Renal cortex interstitium (tissue), 11 donors: Measurements from ENCODE around the gene RBL2. TPM values are rescaled to one million over a fixed set of nuclear protein-coding genes. Genes with fewer than 3 reads are reported as not detected.
A peak's percentile ranks its signal among the peaks of the same experiment; 100 is the strongest.
"Not testable (repeated sequence)": the region's sequence is repeated elsewhere in the genome, so short reads cannot be mapped to it uniquely, and the experiment has no call there.

Experiments
- DNase-seq, 11 donors: peaks; one replicate each; pipeline ENCODE4 v3.0.0-alpha.2; 2013; ENCODE audit warnings: low read depth in 9 of 11, low spot score in 4 of 11; ENCODE audit errors: extremely low read depth in 1 of 11
- polyA plus RNA-seq, 3 donors: library from polyadenylated mRNA; unstranded; fragments of 120-200 nt; gene quantifications; one replicate each; pipeline ENCODE4 v1.2.1, GENCODE V29; 2013; ENCODE audit not compliant: insufficient read length in 3 of 3

Gene RBL2
- polyA plus RNA-seq, 3 donors = 70.5 to 100 (median 97.4) TPM

DNA sequence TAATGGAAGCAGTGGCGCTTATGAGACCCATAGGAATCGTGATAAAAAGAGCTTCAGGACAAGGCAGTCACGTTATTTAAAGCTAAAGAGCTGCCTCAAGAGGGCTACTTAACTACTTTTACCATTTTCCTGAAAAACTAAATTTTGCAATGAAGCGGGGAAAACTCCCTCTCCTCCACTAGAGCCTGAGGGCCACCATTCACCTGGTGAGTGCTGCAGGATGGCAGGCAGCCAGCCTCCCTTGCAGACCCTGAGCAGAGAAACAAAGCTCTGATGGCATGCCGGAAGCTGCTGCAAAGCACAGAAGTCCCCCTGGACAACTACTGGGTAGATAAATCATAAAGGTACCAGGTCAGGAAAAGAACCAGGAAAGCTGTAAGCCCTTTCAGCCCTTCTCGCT is 60.4 kb downstream of the RBL2 start:
- DNase-seq = no peak

DNA sequence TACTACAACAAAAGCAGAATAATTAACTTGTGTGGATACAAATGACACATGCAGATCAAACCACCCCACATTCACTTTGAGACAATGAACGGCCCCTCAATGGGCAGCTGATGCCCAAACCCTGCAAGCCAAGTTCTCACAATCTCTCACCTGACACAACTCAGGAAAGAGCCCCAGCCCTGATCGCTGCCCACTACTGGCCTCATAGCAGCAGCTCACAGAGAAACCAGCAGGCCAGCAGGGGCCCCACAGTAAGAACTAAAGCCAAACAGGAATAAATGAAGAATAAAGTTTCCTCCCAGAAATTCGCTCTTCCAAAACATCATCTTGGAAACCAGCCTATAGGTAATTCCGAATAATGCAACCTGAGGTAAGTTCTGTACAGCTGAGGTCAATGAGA is 61.1 kb downstream of the RBL2 start:
- no peak for DNase-seq

DNA sequence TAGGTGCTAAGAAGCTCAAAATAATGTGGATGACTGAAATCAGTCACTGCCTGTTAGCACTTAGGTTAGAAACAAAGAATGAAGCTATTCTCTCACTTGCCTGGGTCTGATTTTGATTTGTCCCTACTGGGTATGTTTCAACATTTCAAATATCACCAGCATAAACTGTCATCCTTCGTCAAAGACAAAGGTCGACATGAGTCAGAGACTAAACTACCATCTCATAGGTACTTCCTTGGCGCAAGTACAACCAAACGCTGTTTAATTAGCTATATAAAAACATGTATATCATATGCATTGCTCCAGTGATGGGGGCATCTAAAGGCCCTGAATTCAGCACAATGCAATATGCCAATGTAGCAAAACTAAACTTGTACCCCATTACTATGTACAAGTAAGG is 64.7 kb downstream of the RBL2 start:
- DNase-seq = no peak

DNA sequence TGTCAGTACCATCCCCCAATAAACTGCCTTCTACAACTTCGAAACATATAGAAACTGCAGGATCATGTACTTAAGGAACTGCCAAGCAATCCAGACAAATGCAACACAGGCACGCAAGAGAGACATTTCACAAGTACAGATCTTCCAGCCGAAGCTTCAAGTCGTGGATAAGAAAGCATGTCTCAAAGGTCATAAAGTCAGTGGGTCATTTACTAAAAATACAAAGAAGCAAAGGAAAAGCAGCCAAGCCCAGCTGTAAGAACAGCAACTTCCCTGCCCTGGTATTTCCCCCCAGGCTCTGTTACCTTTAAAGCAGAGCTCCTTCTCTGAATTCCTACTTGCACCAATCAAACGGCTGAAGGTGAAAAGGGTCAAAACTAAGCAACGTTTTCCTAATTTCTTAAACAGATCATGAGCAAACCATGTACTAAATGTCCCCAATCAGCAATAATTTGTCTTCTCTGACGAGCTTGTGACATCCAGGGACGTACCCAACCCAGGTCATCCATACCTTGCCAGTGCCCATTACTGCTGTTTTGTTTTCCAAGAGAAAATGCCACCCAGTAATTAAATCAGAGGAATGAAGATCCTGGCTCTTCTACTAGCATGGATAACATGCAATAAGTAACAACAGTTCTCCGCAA is 67.1 kb downstream of the RBL2 start:
- no peak for DNase-seq

DNA sequence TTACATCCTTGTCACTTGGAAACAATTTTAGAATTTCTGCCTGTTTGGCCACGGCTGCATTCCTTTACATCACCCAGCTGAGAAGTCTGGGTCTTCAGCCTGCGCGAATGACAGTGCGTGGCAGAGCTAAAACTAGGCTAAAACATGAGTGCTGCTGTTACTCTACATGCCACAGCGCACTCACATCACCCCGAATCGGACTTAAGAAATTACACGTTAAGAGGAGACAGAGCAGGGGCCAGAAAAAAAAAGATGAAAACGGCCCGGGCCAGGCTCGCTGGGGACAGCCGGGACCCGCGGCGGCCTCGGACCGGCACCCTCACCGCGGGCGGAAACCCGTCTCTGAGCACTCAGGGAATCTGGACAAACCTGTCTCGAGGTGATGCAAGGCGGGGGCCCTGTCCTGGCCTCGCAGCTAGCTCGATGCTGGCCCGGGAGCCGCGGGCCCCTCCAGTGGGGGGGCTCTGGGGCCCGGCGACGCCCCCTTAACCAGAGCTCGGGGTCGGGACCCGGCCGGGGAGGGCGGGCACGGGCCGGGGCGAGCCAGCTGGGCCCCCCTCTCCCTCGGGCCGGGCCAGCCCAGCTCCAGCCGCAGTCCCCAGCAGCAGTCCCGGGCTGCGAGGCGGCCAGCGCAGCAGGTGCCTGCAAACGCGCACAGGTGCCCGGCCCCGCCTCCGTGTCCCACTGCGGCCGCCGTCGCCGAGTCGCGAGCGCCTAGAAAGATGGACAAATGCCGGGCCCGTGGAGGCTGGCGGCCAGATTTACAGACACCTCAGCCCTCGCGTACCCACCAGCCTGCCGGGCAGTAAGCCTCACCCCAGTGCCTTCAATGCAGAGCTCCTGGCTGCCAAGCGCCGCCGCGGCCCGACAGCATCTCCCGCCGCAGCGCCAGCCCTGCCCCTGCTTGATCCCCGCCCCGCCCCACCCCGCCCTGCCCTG is 68.3 kb downstream of the RBL2 start, which contains the start of gene AKTIP:
Gene AKTIP, minus strand, starts transcription at position 879 of the 939 bp plus-strand sequence. CDS start 2,950 bp downstream, outside the sequence.
- peak in 7 of 11 donors; percentile 20 to 63 (median 45) for DNase-seq

DNA sequence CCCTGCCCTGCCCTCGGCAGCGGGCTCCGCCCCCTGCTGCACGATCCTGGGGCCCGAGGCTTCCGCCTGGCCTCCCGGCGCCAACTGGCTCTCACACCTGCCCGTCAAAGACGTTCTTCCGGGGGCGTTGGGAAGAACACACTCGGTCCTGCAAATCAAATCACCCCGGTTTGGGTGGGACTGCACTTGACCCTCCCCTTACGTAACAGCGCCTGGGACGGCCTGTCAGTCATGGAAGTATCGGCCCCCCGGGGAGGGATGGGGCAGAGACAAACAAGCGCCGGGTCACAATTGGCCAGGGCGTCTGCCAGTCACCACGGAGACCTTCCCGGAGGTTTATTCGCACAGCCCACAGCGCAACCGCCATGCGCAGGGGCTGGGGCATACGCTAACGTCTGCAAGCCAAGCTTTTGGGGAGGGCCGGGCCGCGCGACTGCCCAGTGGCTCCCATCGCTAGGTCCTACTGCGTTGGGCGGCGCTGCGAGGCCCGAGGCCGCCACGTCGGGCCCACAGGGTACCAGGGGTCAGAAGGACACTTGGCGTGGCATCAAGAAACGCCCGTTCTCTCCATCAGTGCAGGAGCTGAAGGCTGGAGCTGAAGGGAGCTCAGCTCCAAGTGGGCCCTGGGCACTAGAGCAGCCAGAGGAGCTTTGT is 69.1 kb downstream of the RBL2 start:
- DNase-seq = peak; percentile 99 to 100 (median 100)

DNA sequence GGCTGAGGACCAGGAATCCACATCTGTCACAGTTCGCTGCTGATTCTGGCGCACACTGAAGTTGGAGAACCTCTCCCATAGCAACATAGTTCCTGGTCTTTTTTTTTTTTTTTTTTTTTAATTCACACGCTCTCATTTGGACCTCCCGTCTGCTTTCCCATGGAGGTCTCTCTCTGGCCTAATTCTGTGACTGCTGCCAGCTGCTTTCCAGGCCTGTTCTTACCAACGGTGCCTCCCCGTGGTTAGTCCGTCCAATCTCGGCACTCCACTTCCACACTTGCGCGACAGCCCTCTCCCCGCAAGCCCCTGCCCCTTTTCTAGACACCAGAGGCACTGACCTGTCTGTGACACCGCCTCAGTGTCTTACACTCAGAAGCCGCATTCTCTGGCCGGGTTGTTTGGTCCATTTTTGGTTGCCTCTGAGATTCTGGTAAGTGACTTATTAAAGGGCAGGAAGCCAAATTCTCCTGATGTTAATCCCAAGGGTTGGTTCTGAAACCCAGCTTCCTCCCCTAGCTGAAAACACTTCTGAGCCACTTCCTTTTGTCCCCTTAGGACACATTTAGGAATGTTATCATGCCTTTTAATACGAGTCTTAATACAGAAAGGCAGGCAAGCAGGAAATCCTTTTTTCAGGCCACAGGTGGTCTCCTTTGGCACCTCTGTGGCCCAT is 69.9 kb downstream of the RBL2 start:
- peak in 9 of 11 donors; percentile 26 to 57 (median 48) for DNase-seq

DNA sequence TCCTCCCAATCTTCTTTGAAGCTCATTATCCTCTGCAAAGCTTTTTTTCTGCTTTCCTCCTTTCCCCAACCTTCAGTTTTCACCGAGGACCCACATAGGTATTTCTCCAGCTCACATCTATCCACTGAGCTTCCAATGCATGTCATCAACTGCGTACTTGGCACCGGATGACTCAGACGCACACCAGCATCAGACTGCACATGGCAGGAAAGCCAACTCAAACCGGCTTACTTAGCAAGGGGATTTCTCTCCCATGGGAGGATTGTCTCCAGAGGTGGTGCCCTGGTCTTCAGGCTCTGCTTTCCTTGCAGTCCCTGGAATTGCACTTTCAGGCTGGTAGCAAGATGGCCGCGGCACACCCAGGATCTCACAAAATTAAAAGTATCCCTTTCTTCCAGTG is 70.4 kb downstream of the RBL2 start:
- no peak for DNase-seq

DNA sequence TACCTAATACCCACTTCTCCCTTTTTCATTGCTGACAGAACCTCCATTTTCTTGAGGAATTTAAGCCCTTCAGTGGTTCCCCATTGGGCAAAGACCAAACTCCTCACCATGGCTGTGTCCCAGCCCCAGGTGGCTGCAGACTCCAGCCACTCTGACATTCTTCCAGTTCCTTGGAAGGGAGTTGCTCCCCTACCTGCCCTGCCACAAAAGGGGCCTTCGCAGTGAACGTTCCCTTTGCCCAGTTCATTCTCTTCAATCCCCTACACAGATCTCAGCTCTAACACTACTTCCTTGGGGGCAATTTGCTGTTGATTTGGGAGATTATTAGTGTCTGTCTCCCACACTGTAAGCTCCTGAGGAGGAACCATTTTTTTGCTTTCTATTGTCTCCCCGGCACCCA is 72.0 kb downstream of the RBL2 start:
- DNase-seq = no peak

DNA sequence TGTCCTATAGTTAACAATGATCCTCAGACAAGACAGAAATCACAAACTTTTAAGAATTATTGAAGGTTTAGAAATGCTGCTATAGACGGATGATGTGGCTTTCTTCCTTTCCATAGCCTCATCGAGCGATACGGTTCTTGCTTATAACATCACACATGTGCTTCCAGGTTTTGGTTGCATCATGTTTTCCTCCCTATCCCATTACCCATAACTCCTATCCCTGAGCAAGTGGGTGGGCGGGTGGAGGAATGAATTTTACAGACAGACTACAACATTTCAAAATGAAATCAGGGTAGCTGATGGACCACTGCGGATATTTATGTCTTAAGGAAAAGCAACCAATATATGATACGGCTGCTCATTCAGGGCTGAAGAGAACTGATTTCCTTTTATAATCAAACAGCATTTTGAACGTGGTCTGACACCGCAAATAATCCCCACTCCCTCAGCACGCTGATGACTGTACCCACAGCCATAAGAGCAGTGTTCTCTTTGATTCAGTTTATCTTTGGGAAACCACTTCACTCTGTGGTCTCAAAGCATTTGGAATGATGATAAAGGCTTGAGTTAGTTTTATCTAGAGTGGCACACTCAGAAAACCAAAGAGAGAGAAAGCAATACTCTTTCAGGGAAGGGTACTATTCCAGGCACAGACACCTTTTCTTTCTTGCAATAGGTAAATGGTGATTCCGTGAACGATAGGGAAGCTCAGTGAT is 73.4 kb downstream of the RBL2 start:
- DNase-seq = no peak

DNA sequence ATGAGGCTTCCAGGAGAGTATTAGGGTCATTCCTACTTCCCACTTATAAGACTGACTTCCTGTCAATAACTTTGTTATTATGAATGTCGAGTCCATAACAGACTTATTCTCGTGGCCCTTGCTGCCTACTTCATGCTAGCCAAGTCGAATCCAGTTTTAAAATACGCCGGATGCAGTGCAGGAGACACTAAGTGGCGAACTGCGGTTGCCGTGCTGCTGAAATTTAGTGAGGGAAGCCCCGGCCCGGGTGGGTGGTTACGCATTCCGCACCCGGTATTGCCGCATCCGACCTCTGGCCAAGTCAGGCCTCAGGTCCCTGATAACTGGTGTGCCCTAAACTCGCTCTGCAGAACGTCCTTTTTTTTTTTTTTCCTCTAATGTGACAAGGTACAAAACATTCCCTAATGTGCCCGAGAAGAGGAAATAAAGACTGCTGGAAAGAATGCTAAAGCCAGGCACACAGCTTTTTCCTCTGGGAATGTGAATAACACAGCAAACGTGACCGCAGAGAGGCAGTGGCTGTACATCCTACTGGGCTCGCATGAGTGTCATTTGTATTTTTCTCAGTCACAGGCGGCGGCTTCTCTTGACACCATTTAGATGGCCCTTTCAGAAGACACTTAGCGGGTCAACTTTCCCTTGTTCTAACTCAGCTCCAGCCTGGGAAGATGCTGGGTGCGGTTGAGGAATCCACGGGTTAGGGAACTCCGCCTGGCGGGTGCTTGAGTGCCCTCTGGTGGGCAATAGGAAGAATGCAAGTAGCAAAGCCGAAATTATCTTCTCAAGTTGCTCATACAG is 75.8 kb downstream of the RBL2 start:
- DNase-seq = peak in 8 of 11 donors; percentile 41 to 75 (median 56)

DNA sequence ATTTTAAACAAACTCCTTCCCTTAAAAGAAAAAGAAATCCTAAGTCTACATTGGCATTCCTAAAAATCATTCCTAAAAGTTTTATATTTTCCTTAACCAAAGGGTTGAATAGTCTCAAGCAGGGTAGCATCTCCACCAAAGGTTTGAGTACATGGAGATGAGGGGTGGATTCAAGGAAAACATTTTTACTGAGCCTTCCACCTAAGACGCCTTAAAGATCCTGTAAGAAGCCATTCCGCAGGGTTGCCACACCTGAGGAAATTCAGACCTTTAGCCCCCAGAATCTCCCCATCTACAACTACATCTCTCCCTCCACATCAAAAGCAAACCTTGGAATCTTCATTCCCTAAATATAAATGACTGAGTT is 76.4 kb downstream of the RBL2 start:
- no peak for DNase-seq

DNA sequence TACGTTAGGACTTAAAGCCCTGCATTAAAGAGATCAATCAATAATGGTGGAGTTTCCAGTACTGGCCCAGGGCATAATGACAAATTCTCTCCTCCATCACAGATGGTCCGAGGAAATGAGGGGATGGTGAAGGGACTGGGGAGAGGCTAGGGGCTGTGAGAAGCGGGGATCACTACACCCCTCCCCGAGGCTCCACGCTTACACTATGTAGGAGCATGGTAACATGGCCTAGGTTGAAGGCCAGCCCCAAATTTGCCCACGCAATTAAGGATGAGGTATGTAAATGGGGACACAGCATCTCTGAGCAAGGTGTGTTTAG is 76.8 kb downstream of the RBL2 start:
- no peak for DNase-seq

DNA sequence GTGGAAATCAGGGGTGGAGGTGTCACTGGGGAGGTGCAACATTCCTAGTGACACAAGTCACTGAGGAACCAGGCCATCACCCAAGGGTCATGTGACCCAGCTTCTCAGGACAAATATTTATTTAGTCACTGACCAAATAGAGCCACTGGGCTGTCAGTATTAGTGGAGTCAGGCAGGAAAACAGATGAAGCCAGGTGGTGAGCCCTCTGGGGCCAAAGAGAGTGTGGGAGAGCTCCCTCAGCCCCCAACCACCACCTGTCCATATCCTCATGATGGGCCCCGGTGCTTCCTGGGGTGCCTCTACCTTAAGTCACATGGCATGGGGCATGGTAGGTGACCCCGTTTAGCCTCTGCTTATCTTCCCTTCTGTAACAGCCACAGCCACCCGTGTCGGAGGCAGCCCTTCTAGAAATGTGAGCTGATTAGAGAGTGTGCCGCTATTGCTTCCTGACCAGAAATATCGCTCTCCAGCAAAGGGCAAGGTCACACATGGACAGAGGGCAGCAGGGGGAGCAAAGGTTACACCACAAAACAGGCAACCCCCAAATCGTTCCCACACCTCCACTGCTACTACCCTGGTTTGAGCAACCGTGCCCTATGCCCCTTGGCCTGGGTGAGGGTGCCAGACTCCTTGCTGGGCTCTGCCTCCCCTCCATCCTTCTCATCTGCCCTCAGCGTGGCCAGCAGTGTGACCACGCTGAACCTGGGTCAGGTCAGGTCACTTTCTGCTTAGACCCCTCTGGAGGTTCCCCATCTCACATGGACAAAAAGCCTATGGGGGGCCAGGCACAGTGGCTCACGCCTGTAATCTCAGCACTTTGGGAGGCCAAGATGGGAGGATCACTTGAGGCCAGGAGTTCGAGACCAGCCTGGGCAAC is 77.4 kb downstream of the RBL2 start:
- DNase-seq = no peak

DNA sequence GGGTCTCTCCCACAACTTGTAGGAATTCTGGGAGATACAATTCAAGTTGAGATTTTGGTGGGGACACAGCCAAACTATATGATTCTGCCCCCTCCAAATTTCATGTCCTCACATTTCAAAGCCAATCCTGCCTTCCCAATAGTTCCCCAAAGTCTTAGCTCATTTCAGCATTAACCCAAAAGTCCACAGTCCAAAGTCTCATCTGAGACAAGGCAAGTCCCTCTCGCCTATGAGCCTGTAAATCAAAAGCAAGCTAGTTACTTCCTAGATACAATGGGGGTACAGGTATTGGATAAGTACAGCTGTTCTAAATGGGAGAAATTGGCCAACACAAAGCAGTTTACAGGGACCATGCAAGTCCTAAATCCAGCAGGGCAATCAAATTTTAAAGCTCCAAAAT is 78.5 kb downstream of the RBL2 start:
- not testable (repeated sequence) for DNase-seq

DNA sequence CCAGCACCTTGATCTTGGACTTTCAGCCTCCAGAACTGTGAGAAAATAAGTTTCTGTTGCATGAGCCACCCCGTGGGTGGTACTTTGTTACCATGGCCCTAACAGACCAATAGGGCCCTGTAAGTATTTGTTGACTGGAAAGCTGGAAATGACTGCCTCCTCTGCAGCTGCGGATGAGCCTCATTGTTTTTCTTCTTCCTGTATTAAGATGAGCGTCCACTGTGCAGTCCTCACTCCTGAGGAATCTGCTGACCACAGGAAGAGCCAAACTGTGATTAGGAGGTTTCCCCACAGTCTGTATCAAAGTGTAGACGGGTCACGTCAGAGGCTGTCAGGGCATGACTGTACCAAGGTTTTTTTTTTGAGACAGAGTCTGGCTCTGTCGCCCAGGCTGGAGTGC is 81.0 kb downstream of the RBL2 start:
- DNase-seq = no peak

DNA sequence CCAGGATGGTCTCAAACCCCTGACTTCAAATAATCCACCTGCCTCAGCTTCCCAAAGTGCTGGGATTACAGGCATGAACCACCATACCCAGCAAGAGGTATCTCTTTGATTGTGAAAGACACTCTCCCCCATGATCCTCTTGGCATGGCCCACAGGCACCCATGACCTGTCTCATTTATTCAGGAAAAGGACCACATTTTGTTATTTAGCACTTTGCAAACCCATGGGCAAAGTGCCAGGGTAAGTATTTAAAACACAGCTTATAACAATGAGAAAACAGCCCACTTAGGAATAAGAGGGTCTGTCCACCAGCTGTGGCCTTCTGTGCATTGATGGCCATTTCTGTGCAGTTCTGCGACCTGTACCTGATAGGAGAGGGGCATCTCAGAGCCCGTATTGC is 81.5 kb downstream of the RBL2 start:
- DNase-seq = no peak
